HG03025 (cell line): ENCODE measurements around the gene SUGCT.
"Not testable (repeated sequence)": the region's sequence is repeated elsewhere in the genome, so short reads cannot be mapped to it uniquely, and the experiment has no call there.

Source experiments
- ATAC-seq: cut with Tn5 transposase; IDR thresholded peaks from one replicate; pipeline ENCODE4 v1.9.1; 2021; ENCODE audit warnings: mild to moderate bottlenecking, moderate library complexity; ENCODE audit not compliant: unreplicated experiment, low FRiP score

SUGCT gene

DNA sequence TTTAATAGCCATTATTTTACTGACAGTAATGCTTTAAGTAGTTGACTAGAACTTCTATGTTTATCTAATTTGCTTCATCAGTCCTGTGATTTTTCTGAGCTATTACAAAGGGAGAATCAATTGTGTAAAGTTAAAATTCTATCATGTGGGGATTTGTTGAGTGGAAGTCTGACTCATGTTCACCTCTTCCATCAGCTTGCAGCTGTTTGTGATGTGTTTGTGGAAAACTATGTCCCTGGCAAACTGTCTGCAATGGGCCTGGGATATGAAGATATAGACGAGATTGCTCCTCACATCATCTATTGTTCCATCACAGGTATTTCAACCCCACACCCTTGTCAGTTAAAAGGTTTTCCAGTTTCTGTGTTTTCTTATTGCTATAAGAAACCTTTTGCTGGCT, 59.9 kb downstream of the SUGCT start:
- ATAC-seq = no peak

DNA sequence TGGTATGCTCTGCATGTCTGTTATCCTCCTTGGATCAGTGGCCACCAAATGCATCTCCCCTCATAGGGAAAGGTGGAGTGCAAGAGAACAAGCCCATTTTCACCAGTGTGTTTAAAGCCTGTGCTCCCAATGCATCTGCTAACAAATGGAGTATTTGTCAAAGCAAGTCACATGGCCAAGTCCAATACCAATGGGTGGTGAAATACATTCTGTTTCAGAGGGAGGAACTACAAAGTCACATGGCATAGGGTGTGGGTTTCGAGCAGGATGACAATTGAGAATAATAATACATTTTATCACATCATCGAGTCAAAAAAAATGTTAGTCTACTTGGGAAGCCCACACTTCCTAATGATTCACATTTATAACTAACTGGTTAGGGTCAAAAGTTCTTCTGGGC, 62.7 kb downstream of the SUGCT start:
- ATAC-seq = no peak

DNA sequence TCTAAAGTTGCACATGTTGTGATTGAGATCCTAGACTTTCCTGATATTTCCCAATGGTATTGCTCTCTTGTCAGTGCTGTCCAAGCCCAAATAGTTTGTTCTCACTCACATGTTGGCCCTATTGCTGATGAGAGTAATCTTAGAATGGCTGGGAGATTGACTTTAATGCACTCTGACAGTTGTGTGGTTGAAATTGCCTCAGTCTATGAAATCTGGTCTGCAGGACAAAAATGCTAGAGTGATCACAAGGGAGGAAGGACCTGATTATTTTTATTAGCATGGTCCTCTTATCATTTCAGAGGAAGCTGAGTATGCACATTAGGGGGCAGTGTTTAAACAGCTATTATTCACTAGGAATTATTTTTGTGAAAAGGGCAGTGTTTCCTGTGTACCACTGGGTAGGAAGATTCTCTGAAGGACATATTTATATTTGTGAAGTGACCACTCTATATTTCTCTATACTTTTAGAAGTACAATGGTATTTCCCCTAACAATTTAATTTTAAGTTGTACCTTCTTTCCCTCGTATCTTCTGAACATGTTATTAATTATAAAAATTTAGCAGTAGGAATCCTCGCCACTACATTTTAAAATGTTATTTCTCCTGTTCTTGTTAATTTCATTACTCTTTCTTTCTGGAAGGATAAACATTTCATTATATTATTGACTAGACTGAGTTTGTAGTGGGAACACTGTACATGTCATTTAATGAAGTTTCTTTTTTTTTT, 64.4 kb downstream of the SUGCT start:
- ATAC-seq = no peak

DNA sequence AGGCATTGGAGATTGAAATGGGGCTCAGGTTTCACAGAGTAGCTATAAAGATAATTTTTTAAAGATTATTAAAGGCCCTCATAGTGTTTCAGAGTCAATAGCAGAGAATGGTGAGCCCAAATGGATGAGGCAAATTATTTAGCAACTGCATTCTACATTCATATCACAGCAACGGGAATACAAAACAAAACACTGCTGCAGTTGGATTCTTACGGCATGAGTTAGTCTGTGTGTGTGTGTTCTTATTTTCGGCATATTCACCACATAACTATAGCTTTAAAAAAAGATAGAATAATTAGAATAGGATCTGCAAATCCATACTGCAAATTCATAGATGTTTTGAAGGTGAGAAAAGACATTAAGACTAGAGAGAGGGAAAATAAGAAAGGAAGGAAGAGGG, 66.0 kb downstream of the SUGCT start:
- no peak for ATAC-seq

DNA sequence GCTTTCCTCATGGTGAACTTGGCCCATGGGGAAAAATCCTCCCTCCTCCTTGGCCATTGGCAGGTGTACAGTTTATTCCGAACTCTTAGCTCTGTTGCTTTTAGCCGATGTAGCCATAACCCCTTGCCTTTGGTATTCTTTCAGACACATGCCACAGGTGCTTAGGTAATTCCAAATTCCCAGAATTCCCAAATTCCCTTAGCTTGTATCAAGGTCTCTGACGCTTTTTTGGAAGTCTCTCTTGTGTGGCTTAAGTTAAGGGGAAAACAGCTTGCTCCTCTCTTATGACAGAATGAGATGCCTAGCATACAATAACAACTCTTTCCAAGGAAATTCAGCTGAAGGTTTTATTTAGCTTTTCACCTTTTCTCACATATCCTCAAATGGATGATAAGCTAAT, 68.0 kb downstream of the SUGCT start:
- ATAC-seq = no peak

DNA sequence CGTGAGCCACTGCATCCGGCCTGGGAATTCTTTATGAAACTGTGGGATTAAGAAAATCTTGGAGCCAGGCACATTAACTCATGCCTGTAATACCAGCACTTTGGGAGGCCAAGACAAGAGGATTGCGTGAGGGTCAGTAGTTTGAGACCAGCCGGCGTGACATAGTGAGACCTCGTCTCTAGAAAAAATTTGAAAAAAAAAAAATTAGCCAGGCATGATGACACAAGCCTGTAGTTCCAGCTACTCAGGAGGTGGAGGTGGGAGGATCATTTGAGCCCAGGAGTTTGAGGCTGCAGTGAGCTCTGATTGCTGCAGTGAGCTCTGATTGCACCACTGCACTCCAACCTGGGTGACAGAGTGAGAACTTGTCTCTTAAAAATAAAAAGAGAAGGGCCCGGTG, 69.8 kb downstream of the SUGCT start:
- no peak for ATAC-seq

DNA sequence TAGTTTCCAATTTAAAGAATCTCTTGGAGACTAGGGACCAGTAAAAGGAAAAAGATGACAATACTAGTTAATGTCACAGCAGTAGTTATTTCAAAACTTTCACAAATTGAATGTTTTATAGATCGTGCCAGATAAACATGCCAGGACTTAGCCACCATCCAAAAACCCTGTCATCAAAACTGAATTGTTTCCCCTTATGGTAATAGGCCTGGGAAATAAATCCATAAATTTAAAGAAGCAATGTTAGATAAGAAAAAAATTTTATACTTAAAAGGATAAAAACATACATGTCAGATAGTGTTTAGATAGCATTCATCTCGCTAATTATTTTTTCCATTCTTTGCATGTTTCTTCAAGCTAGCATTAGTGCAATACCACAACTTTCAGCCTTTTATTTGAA, 71.2 kb downstream of the SUGCT start:
- no peak for ATAC-seq

DNA sequence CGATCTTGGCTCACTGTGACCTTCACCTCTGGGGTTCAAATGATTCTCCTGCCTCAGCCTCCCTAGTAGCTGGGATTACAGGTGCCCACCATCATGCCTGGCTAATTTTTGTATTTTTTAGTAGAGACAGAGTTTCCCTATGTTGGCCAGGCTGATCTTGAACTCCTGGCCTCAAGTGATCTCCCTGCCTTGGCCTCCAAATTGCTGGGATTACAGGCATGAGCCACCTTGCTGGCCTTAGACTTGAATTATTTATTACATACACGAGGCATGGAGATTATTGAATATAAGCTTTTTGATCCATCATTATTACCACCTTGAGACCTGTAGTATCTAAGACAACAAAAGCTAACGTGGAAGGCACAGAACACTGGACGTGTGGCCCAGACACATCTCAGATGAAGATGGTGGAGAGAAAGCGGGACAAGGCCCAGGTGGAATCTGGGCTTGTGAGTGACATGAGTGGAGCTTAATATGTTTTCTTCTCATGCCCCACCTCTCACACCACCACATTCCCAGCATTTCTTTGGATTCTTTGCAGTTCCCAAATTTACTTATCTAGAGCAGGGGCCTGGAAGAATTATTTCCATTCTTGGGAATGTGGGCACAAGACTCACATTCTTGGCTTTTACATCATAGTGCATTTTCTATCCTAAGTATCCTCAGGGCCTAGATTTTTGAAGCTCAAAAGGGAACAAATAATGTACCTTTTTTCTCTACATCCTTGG, 76.6 kb downstream of the SUGCT start:
- ATAC-seq = no peak

DNA sequence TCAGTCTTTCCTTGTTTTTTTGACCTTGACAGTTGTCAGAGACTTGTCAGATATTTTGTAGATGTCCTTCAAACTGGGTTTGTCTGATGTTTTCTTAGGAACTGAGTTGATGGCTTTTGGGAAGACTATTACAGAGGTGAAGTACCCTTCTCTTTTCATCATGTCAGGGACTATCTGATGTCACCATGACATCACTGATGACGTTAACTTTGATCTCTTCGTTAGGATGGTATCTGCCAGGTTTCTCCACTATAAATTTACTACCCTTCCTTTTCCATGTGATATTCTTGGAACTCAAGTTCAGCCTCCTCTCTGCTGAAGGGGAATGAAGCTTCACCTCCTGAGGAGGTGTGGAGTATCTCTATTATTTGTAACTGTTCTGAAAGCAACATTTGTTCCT, 78.5 kb downstream of the SUGCT start:
- no peak for ATAC-seq

DNA sequence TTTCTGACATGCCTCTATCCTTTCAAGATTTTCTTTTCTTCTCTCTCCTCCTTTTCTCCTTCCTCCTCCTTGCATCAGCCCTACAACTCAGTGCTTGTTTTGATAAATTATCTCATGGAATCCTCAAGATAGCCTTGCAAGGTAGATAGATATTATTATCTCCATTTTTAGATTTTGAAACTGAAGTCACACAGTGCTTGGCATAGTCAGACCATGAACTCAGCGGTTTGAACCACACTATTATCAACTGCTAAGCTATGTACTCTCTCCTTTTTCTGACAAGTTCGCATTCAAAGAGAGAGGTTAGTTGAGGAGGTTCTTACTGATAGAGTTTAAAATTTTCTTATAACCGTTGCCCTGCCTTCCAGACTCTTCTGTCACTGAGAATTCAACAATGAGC, 79.1 kb downstream of the SUGCT start:
- no peak for ATAC-seq

DNA sequence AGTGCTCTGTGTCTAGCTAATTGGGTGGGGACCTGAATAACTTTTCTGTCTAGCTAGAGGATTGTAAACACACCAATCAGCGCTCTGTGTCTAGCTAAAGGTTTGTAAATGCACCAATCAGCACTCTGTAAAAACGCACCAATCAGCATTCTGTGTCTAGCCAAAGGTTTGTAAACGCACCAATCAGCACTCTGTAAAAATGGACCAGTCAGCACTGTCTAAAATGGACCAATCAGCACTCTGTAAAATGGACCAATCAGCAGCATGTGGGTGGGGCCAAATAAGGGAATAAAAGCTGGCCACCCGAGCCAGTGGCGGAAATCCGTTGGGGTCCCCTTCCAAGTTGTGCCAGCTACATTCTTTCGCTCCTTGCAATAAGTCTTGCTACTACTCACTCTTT, 83.8 kb downstream of the SUGCT start:
- ATAC-seq = not testable (repeated sequence)

DNA sequence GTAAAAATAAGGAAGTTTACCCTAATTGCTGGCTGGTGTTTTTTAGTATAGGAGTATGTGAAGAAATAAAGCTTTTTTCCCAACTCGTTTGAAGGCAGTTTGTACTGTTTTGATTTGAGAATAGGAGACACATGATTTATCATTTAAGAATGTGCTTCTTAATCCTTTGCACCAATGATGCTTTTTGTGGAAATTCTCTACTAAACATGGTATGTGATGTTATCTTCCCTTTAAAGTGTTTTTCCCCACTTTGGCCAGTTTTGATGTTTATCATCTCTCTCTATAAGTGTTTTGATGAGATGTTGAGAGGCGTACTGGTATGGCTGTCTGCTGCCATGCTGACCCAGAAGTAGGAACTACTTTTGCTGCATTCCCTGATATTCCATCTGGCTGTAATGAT, 85.1 kb downstream of the SUGCT start:
- no peak for ATAC-seq

DNA sequence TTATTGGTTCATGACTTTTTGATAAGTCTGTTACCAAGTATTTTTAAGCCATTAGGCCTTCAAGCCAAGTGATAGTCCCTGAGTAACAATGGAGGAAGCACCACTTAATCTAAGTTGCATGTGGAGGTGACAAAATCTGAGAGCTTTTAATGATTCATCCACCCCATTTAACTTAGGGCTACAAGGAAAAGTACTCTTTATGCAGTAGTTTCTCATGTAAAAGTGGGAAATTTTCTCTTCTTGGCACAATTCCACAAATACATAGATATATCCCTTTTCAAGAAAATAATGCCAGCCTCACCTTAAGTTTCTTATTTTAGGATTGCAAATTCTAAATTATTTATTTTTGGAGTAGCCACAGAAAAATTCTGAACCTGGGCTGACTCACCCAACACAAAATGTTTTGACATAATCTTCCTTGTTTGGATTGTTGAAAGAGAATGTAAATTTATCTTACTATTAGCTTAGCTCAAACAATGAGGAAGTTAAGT, 85.7 kb downstream of the SUGCT start:
- no peak for ATAC-seq

DNA sequence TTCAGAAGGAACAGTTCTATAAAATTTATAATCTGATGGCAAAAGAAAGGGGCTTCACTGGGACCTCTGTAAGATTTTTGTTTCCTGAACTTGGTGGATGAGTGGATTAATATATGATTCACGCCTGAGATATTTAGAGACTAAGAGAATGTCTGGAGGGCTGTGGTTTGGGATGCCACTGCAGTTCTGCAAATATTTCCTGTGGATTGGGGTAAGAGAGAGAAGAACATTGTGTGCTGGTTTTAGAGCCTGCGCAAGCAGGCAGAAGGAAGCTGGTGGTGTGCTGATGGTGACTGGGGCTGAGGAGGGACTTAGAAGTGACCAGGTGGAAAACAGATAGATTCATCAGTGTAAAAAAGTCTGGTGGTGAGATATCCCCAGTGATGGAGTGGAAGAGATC, 87.0 kb downstream of the SUGCT start:
- ATAC-seq = no peak

DNA sequence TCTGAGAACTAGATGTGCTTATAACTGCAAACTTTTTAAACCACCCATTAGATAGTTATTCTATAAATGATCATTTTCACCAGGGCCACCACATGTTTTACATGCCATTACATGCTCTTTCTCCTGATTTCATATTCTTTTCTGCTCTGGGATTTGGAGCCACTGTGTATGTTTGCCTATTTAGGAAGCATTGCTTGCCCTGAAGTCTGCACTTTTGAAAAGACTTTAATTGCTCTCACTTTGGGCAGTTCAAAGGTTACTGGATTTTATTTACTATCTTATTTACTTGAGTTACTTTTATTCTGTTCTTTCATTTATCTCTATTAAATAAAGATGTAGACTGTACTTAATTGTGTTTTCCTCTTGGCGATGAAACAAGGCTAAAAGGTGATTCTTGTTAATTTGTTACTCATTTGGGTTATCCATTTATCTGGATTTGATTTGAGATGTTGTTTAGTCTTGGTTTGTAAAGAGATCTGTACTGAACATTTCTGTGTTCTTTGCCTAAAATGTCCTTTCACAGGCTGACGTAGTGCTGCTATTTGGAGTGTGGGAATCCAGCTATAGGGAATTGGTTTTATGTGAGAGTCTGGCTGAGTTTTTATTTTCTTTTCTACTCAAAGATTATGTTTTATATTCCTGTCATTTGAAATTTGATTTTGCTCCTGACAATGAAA, 88.8 kb downstream of the SUGCT start:
- no peak for ATAC-seq

DNA sequence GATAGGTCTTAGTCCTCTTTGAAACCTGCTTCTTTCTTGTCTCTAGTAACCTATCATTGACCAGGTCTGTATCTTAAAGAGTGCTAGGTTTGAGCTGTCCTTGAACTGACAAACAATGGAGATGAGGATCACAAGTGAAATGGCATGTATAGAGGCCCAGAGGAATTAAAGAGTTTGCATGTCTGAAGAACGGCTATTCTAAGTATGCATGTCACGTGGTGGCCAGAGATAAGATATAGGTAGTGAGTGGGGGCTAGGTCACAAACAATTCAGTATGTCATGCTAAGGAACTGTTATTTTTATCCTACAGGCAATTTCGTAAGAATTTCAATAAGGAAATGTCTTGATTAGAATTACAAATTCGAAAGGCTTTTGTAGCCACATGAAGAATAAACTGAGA, 95.3 kb downstream of the SUGCT start:
- ATAC-seq = no peak

DNA sequence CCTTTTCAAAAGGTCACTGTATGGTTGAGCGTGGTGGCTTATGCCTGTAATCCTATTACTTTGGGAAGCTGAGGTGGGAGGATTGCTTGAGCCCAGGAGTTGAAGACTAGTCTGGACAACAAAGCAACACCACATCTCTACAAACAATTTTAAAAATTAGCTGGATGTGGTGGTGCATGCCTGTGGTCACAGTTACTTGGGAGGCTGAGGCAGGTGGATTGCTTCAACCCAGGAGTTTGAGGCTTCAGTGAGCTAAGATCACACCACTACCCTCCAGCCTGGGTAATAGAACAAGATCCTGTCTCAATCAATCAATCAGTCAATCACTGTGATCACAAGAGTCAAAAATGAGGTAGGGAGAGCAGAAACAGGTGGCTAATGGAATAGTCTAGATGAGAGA, 97.0 kb downstream of the SUGCT start:
- ATAC-seq = no peak

DNA sequence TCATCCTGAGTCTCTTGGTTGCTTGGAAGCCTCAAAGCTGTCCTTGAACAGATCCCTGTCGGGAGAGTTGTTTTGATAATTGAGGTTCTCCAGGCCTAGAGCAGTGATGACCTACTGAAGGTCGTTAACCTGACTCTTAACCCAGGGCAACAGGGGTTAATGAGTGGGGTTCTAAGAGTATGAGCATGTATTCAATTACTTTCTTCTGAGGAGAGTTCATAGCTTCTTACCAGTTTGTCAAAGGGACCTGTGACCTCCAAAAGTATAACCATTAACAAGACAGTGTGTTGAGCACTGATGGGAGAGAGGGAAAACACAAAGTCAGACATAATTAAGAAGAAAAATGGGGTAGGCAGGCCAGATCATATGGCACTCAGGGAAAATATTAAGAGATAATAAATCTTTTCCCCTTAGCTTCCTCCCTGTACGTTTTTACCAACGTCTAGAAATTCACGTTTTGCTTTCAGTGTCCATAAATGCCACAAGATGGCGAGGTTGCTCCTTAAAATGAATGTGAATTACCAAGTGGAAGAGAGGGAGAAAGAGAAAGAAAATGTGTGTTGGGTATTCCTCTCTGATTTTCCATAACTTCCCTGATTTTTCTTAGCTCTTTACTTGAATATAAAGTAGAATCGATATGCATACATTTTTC, 97.6 kb downstream of the SUGCT start:
- no peak for ATAC-seq

DNA sequence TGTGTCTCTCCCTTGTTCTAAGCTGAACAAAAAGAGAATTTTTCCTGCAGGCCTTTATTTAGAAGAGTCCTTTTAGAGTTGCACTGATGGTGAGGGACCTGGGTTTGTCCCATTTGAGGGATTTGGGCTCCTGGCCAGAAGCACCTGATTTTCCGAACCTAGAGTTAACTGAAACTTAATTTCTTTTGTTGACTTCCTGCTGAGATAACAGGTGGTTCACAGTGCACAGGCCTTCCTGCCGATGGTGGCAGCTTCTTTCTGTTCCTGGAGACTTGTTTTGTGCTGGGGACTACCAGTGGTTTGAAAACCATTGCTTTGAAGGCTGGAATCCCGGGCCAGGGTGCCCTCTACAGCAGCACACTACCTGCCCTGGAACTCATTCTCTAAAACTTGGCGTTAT, 99.2 kb downstream of the SUGCT start:
- ATAC-seq = no peak

DNA sequence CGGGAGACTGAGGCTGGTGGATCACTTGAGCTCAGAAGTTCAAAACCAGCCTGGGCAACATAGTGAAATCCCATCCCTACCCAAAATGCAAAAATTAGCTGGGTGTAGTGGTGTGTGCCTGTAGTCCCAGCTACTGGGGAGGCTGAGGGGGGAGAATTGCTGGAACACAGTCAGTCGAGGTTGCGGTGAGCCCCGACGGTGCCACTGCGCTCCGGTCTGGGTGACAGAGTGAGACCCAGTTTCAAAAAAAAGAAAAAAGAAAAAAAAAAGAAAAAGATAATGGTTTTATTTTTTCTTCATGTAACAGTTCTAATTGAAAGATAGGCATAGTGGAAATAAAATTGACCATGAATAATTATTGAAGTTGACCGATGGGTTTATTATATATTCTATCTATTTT, 99.9 kb downstream of the SUGCT start:
- no peak for ATAC-seq

DNA sequence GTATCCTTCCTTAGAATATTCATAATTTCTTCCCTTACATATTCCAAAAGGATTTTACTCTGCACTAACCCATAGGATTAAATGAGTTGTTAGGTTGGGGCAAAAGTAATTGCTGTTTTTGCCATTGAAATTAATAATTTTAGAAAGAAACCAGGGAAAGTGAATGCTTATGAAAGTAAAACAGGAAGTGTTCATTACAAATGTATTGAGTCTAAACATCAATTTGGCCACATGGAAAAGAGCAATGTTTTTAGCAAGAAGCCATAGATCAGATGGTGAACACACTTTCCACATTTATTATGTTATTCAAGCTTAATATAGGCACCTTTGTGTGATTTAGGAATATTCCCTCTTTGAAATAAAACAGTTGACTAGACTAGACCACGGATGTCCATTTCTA, 102.9 kb downstream of the SUGCT start:
- no peak for ATAC-seq
